GM12892 (cell line): ENCODE measurements around the gene BABAM2.

Experiments
- DNase-seq: peaks from one replicate; pipeline ENCODE4 v3.0.0; 2011; ENCODE audit not compliant: insufficient read length
- FAIRE-seq: peaks from 2 replicates; lab custom pipeline; 2011; peaks lifted over from hg19 to GRCh38; lab: Jason Lieb, UNC
- POLR2A ChIP-seq: IDR thresholded peaks from 2 replicates; pipeline ENCODE4 v1.6.1; 2011; ENCODE audit warnings: low read depth, low read length, control low read depth
- POLR2AphosphoS5 ChIP-seq: IDR thresholded peaks from 2 replicates; pipeline ENCODE4 v1.6.1; 2011; ENCODE audit warnings: low read depth, low read length, control low read depth
- TAF1 ChIP-seq: IDR thresholded peaks from 2 replicates; pipeline ENCODE4 v1.6.1; 2011; ENCODE audit warnings: low read depth, mild to moderate bottlenecking, control low read depth, low read length, borderline replicate concordance

BABAM2 gene

DNA sequence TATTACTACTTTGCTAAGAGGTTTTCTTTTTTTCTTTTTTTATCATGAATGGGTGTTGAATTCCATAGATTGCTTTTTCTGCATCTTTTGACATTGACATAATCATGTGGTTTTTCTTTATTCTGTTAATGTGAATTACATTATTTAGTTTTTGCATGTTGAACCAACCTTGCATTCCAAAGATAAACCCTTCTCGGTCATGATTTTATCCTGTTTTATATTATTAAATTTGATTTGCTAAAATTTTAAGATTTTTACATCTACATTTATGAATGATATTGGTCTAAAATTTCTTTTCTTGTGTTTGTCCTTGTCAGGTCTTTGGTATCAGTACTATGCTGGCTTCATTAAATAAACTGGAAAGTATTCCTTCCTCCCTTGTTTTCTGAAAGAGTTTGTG lies 414.7 kb downstream of the BABAM2 start:
- FAIRE-seq (no peak), DNase-seq (no peak)
- TF ChIP-seq POLR2A = no peak
- TF ChIP-seq POLR2AphosphoS5 = no peak
- no peak for TF ChIP-seq TAF1

DNA sequence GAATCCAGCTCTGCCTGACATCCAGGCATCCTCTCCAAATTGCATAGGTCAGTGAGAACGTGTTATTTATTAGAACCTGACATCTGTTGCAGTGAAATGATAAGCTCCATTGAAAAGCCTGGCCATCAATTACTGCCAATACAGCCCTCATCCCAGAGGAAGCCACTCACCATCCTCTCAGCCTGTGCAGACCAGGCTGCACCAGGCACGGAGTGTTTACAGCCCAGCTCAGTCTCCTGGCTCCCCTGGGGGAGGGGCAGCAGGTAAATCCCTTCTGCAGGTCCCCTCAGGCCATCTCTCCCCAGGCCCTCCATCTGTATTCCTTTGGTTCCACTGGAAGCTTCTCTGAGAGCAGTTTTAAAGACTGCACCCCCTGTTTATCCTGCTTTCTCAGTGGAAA lies 419.6 kb downstream of the BABAM2 start:
- TF ChIP-seq TAF1 = no peak
- no peak for TF ChIP-seq POLR2AphosphoS5
- no peak for TF ChIP-seq POLR2A
- DNase-seq (no peak), FAIRE-seq (no peak)

- no peak for TF ChIP-seq POLR2AphosphoS5
- no peak for TF ChIP-seq POLR2A
- no peak for TF ChIP-seq TAF1
- DNase-seq (no peak), FAIRE-seq (no peak)
Measured at GRCh38 chr2:28311660-28312249, 421.2 kb downstream of the BABAM2 start.

GRCh38 chr2:28312307-28313219 lies 422.0 kb downstream of the BABAM2 start:
- DNase-seq = no peak
- TF ChIP-seq POLR2A (no peak), TAF1 (no peak), POLR2AphosphoS5 (no peak)
- FAIRE-seq = no peak

DNA sequence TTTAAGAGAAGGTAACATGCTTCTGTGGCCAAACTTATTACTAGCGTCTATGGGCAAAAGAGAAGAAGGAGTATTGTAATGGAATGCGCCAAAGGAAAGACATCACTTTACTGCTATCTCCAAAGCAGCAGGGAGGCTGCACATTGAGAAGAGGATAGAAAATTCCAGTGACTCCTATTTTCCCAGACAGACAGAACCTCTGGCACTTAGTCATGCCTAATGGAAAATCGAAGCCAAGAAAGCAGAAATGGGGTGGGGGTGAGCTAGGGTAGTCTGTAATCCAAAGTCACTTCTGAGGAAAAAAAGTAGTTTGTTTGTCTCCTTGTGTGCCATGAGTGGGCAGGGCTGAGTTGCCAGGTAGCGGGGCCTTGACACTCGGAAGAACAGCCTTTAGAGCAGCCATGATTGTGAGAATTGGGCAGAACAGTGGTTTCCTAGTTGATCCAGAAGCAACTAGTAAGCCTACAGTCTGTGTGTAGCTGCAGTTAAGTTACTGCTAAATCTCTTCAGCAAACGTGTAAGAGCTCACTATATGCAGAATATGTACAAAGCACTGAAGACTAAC lies 422.8 kb downstream of the BABAM2 start:
- TF ChIP-seq POLR2AphosphoS5 (no peak), POLR2A (no peak), TAF1 (no peak)
- no peak for DNase-seq
- FAIRE-seq = no peak

DNA sequence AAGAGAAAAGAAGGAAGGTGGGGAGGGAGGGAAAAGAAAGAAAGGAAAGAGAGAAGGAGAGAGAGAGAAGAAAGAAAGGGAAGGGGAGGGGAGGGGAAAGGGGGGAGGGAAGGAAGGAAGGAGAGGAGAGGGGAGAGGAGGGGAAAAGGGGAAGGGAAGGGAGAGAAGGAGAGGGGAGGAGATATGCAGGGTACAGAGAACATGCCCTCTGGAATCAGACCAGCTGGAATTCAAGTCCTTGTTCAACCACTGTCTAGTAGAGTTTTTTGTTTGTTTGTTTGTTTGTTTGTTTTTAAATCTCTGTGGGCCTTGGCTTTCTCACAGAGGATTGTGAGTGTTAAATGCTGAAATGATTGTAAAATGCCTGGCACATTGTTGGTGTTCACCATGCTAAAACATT lies 424.4 kb downstream of the BABAM2 start:
- FAIRE-seq = no peak
- no peak for DNase-seq
- no peak for TF ChIP-seq POLR2AphosphoS5
- no peak for TF ChIP-seq POLR2A
- TF ChIP-seq TAF1 = no peak

- no peak for DNase-seq
- FAIRE-seq = no peak
- TF ChIP-seq POLR2AphosphoS5 = no peak
Measured at GRCh38 chr2:28316546-28317335, 426.2 kb downstream of the BABAM2 start.

DNA sequence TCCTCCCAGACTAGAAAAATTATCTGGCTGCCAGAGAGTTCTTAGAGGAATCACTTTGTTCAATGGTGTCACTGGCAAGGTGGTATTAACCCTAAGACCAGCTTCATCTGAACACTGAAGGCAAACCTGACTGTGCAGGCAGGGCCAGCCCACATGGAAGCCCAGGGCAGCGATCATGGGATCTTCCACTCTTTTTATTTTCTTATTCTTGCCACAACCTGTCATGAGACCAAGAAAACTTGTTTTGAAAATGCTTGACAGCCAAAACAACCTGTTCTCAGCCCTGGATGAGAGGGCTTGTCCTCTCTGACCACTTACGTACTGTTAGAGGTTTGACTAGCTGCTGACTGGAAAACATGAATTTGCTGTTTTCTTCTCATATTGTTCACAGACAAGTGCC lies 426.9 kb downstream of the BABAM2 start:
- DNase-seq = no peak
- FAIRE-seq = no peak
- TF ChIP-seq TAF1 (no peak), POLR2A (no peak), POLR2AphosphoS5 (no peak)

GRCh38 chr2:28318023-28318422 lies 427.5 kb downstream of the BABAM2 start:
- TF ChIP-seq TAF1 = no peak
- no peak for TF ChIP-seq POLR2A
- no peak for TF ChIP-seq POLR2AphosphoS5
- DNase-seq (no peak), FAIRE-seq (no peak)

GRCh38 chr2:28318462-28319117 lies 428.1 kb downstream of the BABAM2 start:
- FAIRE-seq (no peak), DNase-seq (no peak)

DNA sequence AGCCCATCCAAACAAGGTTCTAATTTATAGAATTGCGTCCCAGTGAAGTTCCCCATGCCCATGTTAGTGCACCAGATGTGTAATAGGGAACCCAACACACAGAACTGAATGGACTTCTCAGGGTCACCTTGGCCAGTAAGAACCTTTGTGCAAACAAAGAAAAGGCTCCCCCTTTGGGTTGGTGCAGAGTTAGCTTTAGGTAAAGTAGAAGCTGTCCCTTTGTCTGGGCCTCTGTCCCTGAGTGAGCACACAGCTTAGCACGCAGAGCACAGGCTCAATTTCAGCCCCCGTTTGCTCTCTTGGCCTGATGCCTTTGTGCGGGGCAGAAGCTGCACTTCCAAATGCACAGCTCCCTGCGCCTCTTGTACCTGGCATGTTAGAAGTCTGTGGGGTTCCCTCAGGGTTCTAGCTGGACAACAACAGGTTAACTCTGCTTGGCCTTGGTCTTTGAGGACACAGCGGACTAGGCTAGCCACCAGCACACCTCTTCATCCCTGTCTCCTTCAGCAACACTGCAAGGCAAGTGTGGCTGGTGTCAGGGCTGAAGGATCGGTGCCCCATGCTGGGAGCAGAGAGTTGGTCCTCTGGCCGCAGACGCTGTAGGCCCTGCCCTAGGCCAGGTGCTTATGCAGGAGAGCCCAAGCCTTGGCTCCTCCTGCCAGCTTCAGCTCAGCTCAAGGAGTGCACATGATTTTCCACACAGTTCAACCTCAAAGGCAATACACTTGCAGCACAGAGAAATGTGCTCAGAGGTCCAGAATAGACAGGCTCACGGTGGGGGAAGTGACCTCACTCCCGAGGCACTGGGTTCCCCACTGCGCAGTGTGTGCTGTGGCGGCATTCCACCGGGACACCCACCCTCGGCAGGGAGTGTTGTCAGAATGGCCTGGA lies 428.8 kb downstream of the BABAM2 start:
- TF ChIP-seq POLR2A = no peak
- TF ChIP-seq POLR2AphosphoS5 = no peak
- no peak for TF ChIP-seq TAF1
- no peak for DNase-seq
- FAIRE-seq = no peak

More at GRCh38 chr2:28318462-28319117, 428.1 kb downstream of the BABAM2 start:
- TF ChIP-seq POLR2AphosphoS5 = no peak
- TF ChIP-seq TAF1 = no peak
- TF ChIP-seq POLR2A = no peak
